RPMI8226 (cell line): Measurements from ENCODE around the gene LMO7.
A peak's percentile ranks its signal among the peaks of the same experiment; 100 is the strongest.
"Not testable (repeated sequence)": the region's sequence is repeated elsewhere in the genome, so short reads cannot be mapped to it uniquely, and the experiment has no call there.

Experiments
- DNase-seq: peaks from one replicate; pipeline ENCODE4 v3.0.0-alpha.2; 2015

LMO7 gene

GRCh38 chr13:75648446-75648845 lies 12.3 kb downstream of the LMO7 start:
- DNase-seq = no peak

GRCh38 chr13:75651013-75651412 lies 14.9 kb downstream of the LMO7 start:
- no peak for DNase-seq

- DNase-seq = no peak
Observed at GRCh38 chr13:75652726-75653125, 16.6 kb downstream of the LMO7 start.

GRCh38 chr13:75656425-75656989 lies 20.4 kb downstream of the LMO7 start:
- DNase-seq = no peak

GRCh38 chr13:75657111-75657510 lies 21.0 kb downstream of the LMO7 start:
- no peak for DNase-seq

GRCh38 chr13:75660694-75661093 lies 24.6 kb downstream of the LMO7 start:
- no peak for DNase-seq

GRCh38 chr13:75661443-75661842 lies 25.3 kb downstream of the LMO7 start:
- no peak for DNase-seq

GRCh38 chr13:75666646-75667351 lies 30.7 kb downstream of the LMO7 start:
- DNase-seq = no peak

GRCh38 chr13:75669706-75670105 lies 33.6 kb downstream of the LMO7 start:
- DNase-seq = no peak

GRCh38 chr13:75670496-75670895 lies 34.4 kb downstream of the LMO7 start:
- no peak for DNase-seq

- DNase-seq = no peak
Observed at GRCh38 chr13:75675421-75675820, 39.3 kb downstream of the LMO7 start.

GRCh38 chr13:75679459-75679858 lies 43.3 kb downstream of the LMO7 start:
- no peak for DNase-seq

- not testable (repeated sequence) for DNase-seq
Observed at GRCh38 chr13:75680251-75680650, 44.1 kb downstream of the LMO7 start.

GRCh38 chr13:75682326-75682725 lies 46.2 kb downstream of the LMO7 start:
- no peak for DNase-seq

GRCh38 chr13:75685239-75685697 lies 49.1 kb downstream of the LMO7 start:
- DNase-seq = no peak

GRCh38 chr13:75687150-75687763 lies 51.1 kb downstream of the LMO7 start:
- DNase-seq = no peak

- DNase-seq = no peak
Observed at GRCh38 chr13:75689686-75690085, 53.6 kb downstream of the LMO7 start.

- DNase-seq = no peak
Observed at GRCh38 chr13:75690607-75691006, 54.5 kb downstream of the LMO7 start.

GRCh38 chr13:75691183-75691582 lies 55.1 kb downstream of the LMO7 start:
- DNase-seq = no peak

- no peak for DNase-seq
Observed at GRCh38 chr13:75693227-75693626, 57.1 kb downstream of the LMO7 start.

- DNase-seq = no peak
Observed at GRCh38 chr13:75694722-75695121, 58.6 kb downstream of the LMO7 start.

GRCh38 chr13:75695908-75696307 lies 59.8 kb downstream of the LMO7 start:
- DNase-seq = peak; percentile 50

GRCh38 chr13:75699062-75699461 lies 62.9 kb downstream of the LMO7 start:
- DNase-seq = no peak

- not testable (repeated sequence) for DNase-seq
Observed at GRCh38 chr13:75699717-75700116, 63.6 kb downstream of the LMO7 start.
